Epidermal melanocyte (primary cell): ENCODE measurements around the gene SERINC3.
A peak's percentile ranks its signal among the peaks of the same experiment; 100 is the strongest.
"Not testable (repeated sequence)": the region's sequence is repeated elsewhere in the genome, so short reads cannot be mapped to it uniquely, and the experiment has no call there.

Source experiments
- DNase-seq: peaks from one replicate; pipeline ENCODE4 v3.0.0; 2011; ENCODE audit warnings: low spot score; ENCODE audit not compliant: insufficient read length

SERINC3 gene

DNA sequence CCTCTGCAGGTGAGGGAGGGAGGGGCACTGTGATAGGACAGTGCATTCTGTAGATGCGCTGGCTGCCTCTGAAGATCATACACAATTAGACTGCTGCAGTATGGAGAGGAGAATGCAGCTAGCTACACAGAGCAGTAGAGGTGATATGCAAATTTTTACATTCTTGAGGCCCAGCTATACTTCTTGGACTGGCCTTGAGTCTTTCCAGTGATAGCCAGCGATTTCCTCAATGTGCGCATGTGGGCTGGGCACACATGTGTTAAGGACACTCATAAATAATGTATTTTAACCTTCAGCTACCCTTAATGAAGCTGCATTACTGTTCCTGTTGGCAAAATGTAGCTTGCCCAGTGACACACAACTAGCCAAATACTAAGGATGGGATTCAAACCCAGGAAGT is 27.2 kb downstream of the SERINC3 start:
- no peak for DNase-seq

DNA sequence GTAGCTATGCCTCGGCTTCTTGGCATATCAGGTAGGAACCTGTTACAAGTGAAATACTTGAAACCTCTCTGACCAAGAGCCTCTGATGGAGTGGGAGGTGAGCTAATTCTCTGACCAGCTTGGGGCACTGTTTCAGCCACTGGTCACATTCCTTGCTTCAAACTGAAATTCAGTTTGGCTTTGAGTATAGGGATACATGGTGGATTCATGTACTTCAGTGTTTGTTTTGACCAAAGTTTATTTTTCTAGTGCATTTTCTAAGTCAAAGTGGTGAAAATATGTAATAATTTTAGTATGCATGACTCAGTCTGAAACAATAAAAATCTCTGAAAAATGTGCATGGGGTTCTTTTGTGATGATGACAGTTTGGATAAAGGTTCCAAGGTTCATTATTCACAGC is 27.6 kb downstream of the SERINC3 start:
- DNase-seq: no peak

DNA sequence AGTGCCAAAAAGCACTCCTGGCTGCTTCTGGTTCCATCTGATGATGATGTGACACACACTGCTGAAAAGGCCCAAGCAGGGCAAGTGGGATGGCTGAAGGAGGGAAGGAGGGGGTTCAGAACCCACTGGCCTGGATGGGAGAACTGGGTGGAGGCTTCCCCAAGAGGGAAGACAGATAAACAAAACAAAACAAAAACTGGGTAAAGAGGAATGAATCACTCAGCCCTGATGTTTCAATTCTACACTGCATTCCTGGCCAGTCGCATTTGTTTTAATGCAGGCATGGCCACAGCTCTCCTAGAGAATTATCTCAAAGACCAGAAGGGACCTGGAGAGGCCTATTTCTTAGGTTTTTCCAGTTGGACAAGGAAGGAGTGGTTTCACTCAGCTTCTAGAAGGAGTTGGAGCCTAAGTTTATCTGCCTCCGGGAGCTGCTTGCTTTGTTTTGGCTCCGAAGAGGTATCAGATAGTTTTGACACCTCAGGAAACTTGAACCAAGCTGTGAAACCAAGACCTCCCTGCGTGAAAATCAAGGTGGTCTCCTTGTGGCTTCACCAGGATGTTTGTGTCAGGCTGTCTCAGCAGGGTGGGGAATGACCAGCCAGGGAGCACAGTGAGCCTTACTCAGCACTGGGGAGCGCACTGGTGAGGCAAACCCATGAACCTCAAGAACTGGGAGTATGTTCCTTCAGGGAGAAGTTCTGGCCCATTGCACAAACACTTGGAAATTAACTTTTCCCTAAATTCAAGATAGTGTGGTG is 30.1 kb downstream of the SERINC3 start:
- no peak for DNase-seq

DNA sequence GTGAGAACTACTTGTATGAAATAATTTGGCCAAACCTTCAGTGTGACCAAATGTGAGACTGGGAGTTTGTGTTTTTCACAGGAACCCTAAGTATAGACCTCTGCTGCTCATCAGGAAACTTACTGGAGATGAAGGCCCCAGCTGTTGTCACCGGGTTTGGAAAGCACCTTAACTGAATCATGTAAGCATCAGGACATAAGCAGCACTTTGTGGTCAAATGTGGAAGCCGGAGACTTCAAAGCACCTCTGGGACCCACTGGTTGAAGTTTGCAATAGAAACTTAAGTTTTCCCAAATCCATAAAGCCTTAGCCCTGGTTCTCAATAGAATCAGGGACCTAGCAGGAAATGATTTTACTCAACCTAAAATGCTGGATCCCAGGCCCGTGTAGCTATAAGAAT is 31.9 kb downstream of the SERINC3 start:
- no peak for DNase-seq

DNA sequence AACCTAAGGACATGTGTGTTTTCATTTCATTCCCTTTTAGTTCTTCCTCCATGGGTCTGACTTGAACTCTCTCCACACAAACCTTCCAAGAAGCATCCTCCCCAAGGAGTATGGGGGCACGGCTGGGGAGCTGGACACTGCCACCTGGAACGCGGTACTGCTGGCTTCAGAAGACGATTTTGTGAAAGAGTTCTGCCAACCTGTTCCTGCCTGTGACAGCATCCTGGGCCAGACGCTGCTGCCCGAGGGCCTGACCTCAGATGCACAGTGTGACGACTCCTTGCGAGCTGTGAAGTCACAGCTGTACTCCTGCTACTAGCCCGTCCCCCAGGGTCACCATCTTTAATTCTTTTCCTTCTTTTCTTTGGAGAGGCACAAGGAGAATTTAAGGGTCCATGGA is 32.6 kb downstream of the SERINC3 start:
- no peak for DNase-seq

DNA sequence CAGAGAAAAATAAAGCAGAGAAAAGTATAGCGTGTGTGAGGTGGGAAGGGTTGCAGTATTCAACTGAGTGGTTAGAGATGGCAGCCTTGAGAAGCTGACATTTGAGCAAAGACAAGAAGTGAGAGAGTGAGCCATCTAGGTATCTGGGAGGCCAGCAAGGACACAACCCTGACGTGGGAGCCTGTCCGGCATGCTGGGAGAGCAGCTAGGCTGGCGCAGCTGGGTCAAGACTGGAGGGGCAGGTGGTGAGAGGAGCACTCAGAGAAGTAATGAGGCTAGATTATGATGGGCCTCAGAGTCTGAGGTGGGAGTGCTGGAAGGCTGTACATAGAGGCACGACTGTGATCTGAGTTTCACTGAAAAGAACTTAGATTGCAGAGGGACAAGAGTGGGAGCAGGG is 33.3 kb downstream of the SERINC3 start:
- no peak for DNase-seq

DNA sequence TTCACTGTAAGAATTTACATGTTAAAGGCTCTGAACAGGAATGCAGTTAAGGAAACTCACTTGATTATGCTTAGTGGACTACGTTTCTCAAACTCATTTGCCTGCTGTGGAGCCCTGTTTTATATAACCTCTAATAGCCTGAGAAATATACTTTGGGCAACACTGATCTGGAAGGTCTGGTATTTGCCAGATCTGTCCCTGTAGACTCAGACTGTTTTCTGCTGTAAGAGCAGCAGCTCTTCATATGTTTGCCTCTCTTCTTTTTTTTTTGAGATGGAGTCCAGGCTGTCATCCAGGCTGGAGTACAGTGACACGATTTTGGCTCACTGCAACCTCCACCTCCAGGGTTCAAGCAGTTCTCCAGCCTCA is 36.1 kb downstream of the SERINC3 start:
- no peak for DNase-seq

DNA sequence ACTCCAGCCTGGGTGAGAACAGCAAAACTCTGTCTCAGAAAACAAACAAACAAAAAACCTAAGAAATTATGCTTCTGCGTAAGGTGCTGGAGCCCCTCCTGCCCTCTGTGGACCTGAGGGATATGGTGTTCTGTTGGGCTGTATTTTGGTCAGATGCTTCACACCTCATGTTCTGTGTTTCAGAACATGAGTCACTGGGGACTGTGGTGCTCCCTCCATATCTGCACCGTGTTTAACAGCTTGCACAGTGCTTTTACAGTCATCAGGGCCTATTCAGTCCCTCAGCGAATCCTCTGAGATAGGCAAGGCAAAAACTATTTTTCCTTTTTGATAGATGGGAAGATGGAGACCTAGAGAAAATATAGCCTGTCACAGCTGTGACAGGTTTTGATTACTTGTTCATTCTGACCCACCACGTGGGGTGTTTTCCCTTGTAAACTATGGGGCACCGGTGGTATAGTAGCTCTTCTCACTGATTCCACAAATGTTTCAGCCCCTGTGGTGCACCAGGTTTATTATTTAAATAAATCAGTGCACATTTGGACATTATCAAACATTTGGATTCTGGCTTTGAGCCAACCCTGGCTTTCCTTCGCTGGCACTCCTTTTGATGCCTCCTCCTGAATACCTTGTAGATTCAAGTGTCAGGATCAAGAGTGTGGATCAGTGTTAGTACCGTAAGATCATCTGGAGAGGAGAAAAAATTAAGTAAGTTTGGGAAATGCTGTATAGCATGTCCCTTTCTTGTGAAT is 36.6 kb downstream of the SERINC3 start:
- no peak for DNase-seq

DNA sequence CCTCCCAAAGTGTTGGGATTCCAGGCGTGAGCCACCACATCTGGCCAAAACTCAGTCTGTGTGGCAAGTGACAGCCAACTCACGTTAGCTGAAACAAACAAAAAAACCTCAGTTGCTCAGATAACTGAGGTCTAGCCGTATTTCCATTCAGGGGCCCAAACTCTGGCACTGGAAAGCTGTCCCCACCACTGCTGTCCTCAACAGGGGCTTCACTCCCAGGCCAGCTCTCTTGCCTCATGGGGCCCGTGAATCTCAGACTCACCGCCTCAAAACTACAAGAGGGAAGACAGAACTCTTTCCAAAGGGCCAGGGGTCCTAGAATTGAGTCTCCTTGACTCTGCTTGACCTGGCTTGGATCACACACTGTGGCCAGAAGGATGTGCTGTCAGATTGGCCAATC is 38.8 kb downstream of the SERINC3 start:
- DNase-seq: no peak

DNA sequence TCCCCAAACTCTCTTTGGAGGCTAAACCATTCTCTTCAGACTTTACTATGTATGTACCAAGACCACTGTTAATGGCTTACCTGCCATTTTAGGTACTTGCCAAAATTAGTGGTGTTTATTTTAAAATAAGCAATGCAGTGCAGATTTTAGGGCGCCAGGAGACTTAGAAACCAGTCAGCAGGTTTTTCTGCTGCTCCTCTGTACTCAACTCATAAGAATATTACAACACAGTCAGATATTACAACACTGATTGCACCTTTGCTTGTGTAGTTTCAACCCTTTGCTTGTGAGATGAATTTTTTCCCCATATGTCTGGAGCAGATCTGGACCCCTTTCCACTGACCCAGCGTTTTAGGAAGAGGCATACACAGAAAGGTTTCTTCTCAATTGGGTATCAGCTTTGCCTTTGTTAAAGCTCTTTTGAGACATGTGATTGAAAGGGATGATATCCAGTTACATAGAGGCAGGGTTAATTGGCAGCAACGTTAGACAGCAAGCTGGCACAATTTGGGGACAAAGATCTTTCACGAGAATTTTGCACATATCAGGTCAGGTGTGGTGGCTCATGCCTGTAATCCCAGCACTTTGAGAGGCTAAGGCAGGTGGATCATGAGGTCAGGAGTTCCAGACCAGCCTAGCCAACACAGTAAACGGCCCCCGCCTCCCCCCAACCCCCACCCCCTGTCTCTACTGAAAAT is 40.0 kb downstream of the SERINC3 start:
- DNase-seq: no peak

DNA sequence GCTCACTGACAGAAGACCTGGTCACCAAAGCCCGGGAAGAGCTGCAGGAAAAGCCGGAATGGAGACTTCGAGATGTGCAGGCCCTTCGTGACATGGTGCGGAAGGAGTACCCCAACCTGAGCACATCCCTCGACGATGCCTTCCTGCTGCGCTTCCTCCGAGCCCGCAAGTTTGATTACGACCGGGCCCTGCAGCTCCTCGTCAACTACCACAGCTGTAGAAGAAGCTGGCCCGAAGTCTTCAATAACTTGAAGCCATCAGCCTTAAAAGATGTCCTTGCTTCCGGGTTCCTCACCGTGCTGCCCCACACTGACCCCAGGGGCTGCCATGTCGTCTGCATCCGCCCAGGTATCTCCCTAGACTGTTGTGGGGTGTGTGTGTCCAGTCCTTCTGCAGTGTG is 41.8 kb downstream of the SERINC3 start:
- DNase-seq: no peak

DNA sequence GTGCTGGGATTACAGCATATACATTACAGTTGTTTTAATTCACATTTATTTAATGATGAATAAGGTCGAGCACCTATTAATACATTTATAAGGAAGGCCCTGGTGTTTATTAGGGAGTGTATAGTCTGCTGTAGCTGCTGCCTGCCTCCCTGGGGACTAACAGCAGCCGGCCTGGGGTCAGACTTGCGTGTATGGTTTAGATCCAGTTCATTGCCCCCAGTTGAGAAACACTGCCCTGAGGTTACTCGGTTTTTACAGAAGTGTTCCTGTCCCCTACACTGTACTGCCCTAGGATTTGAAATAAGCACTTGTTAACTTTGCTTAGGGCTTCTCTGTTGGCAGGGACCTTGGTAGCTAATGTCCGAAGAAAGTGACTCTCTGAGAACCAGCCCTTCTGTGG is 42.2 kb downstream of the SERINC3 start:
- no peak for DNase-seq

DNA sequence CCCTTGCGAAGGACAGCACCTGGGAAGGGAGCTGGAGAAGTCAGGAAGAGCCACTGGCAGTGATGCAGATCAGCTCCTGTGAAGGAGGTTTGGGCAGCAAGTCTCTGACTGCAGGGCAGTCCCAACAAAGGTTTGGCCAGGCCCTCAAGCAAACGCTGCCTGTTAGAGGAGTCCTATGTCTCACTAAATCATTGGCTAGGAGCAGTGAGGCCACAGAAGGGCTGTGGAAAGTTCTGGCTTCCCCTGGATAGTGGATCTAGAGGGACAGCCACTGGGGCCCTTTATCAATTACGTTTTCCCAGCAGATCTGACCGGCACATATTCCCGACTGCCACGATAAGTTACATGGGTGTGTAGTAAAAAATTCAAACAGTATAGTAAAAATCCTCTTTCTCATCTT is 43.7 kb downstream of the SERINC3 start:
- DNase-seq: no peak

DNA sequence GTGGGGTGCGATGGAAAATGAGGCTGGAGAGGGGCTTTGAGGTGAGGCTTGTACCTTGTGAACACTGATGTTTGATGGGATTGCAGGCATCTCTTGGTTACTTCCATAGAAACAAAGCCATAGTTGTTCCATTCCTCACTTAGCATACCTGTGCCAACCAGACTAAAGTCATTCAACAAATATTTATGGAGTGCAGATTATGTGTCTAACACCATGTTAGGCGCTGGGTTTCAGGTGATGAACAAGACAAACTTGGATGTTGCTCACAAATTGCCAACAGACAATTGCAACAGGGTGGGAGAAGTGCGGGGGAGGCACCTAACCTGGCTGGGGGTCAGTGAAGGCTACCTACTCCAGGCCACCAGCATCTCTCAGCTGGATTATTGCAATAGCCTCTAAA is 44.7 kb downstream of the SERINC3 start:
- no peak for DNase-seq

DNA sequence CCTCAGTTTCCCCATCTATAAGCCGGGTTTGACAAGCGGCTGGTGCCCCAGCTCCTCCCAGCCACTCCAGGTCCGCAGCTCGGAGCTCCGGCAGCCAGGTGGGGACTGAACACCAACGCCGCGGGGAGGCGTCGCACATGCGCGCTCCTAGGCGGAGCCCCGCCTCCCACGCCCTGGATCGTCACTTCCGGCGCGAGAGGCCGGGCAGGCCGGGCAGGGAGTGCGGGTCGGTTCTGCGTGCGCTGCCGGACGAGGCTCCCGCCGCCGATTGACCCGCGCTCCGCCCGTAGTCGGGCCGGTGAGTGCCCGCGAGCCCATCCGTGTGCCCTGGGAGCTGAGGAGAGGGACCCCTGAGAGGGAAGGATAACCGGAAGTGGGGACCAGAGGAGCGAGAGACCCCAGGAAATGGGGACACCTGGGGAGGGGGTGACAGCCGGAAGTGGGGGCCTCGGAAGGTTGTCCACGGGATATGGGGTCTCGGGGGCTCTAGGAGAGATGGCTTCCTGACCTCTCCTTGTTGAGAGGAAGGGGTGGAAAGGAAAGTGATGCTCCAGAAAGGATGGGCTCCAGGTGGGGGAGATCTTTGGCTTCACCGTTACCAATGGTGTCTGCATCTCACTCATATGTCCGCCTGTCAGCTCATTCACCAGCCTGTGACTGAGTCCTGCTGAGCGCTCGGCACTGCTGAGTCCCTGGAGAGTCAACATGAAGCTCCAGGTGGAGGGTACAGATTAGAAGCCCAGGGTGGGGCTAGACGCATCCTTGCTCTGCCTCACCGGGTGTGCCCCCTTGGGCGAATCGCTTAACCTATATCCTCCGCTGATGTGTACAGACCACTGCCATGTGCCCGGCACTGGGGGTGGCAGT is 45.9 kb downstream of the SERINC3 start, which contains the start of gene TTPAL:
Gene TTPAL, plus strand, starts transcription at position 181 of the 867 bp plus-strand sequence. CDS start 4,126 bp downstream, outside the sequence.
- peak; percentile 69 for DNase-seq

DNA sequence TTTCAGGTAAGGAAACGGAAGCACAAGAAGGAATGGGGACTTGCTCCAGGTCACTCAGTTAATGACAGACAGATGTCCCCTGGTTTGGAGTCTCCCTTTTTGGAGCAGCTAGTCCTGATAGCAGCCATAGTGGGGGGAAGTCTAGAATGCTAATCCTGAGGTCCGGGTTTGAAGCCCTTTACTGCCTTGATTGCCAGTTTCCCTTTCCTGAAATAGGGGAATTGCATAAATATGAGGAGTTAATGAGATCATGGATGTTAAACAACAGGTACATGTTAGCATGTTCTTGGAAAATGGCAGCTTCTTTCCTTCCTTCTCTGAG is 46.5 kb downstream of the SERINC3 start:
- no peak for DNase-seq

DNA sequence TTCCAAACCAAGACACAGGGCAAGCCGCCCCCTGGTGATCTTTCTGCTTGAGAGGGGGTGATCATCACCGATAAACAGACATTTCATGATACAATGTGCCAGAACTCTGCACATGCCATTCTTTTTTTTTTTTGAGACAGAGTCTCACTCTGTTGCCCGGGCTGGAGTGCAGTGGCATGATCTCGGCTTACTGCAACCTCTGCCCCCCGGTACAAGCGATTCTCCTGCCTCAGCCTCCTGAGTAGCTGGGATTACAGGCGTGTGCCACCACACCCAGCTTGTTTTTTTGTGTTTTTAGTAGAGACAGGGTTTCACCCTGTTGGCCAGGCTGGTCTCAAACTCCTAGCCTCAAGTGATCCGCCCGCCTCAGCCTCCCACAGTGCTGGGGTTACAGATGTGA is 49.6 kb downstream of the SERINC3 start:
- DNase-seq: not testable (repeated sequence)

DNA sequence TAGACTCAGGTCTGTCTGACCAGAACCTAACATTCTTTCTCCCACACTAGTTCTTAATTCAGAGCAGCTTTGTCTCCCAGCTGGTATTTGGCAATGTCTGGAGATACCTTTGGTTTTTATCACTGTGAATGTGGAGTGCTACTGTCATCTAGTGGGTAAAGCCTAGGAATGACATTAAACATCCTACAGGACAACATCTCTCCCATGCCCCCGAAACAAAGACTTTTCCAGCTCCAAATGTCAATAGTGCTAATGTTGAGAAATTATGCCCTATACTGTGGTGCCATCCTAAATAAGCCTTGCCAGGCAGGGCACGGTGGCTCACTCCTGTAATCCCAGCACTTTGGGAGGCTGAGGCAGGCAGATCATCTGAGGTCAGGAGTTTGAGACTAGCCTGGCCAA is 50.4 kb downstream of the SERINC3 start:
- no peak for DNase-seq

DNA sequence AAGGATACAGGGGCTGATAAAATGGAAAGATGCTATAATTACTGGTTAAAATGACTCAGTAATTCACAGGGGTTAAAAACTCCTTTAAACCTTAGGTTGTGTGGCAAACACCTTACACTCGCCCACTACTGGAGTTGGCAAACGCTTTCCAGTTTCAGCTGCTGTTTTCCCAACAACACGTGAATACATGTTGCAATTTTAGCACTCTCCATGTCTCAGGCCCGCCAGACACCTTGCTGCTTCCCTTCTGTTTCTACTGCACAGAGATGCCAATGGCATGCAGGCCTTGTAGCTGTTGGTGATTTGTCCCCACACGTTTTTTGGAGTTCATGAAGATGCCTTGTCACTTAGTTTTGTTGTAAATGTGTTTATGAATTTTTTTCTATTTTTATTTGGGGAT is 51.5 kb downstream of the SERINC3 start:
- no peak for DNase-seq

DNA sequence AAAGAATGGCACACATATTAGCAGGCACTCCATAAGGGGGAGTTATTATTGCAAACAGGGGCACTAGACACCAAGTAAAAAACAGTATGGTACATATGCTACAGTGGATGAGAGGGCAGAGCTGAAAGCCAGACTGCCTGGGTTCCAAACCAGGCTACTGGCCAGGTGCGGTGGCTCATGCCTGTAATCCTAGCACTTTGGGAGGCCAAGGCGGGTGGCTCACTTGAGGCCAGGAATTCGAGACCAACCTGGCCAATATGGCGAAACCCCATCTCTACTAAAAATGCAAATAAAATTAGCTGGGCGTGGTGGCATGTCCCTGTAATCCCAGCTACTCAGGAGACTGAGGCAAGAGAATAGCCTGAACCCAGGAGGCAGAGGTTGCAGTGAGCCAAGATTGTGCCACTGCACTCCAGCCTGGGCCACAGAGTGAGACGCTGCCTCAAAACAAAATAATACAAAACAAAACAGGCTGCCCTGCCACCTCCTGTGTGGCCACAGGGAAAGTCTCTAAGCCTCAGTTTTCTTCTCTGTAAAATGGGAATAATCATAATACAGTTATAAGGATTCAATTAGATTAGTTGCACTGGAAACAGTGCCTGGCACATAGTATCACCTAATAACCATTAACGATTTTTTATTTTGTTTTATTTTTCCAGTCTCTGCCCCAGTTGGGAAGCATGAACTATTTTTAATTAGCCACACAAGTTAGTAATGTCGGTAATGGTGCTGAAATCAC is 53.7 kb downstream of the SERINC3 start:
- DNase-seq: no peak
